Hematopoietic multipotent progenitor cell treated with erythropoietin and hydrocortisone succinate and interleukin-3 and kit ligand, for 17 days (in vitro differentiated cells): ENCODE data around the gene DIAPH3.

Experiments
- DNase-seq: peaks from one replicate; pipeline ENCODE4 v3.0.0-alpha.2; 2015; ENCODE audit warnings: low spot score

The DIAPH3 gene

GRCh38 chr13:59715611-59716010 is 448.1 kb downstream of the DIAPH3 start:
- DNase-seq: no peak

GRCh38 chr13:59710996-59711701 is 452.6 kb downstream of the DIAPH3 start:
- no peak for DNase-seq

DNA sequence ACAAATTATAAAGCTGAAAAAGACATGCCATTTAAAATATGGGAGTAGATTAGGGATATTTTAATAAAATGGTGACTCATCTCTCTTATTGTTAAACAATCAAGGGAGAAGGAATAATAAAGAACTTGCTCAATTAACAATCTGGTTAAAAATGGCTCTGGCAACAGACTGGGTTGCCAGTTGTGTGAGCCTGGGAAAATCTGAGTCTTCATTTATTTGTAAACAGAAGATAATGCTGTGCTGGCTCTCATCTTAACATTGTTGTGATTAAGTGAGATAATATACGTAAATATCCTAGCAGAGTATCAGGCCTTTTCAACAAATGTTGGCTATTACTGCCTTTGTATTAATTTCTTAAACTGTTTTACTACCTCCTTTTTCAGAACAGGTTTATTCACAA is 453.3 kb downstream of the DIAPH3 start:
- no peak for DNase-seq

- no peak for DNase-seq
Measured at GRCh38 chr13:59706101-59706976, 457.4 kb downstream of the DIAPH3 start.

- DNase-seq: no peak
Measured at GRCh38 chr13:59702269-59702668, 461.5 kb downstream of the DIAPH3 start.

DNA sequence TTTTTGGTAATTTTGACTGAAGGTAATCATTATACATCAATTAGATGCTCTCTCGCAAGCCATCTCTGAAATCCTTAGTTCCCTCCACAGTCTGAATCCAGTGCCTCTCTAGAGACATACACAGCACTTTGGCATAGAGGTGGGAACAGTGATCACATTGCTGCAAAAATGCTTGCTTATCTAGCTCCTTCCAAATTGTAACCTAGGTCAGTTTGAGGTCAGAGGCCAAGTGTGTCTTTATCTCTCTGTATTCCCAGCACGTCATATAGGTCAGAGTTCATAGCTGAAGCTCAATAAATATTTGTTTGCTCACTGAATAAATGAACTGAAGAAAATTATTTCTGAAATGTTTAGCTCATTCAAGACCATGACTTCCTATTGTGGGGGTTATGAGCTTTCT is 462.5 kb downstream of the DIAPH3 start:
- DNase-seq: no peak

DNA sequence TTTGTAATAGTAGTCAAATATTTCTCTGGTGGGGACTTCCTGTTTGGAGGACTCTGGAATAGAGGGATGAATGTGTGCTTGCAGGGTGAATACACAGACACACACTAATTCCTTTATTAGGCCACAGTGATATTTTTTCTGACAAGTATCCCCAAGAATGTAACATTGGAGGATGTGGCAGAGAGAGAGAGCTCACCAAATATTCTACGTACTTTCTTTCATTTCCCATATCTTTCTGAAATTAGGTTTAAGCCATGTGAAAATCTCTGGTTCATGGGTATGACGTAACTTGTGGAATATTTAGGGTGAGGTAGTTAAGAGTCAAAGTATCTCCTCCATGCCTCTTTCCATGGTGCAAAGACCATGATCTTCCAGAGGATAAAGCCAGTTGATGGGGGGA is 463.4 kb downstream of the DIAPH3 start:
- no peak for DNase-seq

DNA sequence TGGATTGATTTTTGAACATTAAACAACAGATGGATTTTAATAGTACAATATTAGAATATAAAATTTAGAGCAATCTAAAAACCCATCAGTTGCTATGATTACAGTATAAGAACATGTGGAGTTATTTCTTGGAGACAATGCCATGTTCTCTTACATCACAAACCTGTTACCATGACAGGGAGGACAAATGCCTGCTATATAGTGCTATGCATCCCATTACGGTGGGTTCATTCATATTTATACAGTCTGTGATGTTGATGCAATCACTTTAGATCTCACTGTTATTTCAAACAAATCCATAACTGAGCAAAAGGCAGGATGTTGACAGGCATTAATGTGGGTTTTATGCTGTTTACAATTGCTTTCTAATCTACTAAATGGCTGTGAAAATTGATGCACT is 467.5 kb downstream of the DIAPH3 start:
- no peak for DNase-seq

DNA sequence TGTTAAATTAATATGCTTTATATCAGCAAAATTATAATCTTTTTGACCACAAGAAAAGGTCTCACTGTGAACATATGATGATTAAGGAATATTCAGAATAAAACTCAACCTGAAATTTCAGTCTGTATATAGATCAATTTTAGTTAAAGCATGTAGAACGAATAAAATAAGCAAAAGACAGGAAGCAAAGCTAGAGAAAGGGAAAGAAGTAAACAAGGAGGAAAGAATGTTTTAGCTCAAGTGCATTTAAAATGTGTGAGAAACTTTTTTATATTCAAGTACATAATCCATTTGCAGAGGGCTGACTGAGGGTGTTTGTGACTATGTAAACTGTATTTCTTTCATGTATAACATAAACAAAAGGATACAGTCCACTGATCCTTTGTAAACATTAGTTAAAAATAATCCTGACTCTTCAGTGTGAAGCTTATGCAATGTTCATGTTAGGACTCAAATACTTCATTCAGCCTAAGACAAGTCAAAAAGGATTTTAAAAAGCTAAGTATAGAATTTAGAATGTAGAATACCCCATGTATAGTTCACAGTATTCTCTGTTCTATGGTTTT is 472.1 kb downstream of the DIAPH3 start:
- DNase-seq: no peak

GRCh38 chr13:59690857-59691500 is 472.7 kb downstream of the DIAPH3 start:
- no peak for DNase-seq

GRCh38 chr13:59689057-59689456 is 474.7 kb downstream of the DIAPH3 start:
- DNase-seq: no peak

DNA sequence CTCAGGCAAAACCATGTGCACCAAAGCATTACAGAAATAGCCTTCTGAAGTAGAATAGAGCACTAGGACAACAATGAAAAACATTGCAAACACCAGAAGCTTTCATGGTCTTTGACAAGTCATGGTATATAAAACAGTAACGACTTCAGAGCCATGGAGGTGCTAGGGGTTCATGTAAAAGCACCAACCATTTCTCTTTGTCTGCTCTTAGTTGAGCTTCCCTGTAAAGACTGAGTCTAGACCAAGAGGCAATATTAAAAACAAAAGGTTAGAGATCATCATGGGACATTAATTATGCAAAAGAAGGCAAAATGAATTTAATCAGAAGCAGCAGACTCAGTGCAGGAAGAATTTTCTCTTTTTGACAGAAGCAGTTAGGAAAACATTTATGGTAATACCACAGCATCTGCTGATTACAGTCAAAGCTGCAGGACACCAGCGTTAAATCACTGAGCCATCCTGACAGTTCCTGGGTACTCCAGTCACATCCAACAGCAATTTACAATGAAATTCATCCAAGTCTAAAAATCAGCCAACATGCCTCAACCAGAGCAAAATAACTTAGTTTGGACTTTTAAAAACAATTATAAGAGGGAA is 476.8 kb downstream of the DIAPH3 start:
- no peak for DNase-seq

DNA sequence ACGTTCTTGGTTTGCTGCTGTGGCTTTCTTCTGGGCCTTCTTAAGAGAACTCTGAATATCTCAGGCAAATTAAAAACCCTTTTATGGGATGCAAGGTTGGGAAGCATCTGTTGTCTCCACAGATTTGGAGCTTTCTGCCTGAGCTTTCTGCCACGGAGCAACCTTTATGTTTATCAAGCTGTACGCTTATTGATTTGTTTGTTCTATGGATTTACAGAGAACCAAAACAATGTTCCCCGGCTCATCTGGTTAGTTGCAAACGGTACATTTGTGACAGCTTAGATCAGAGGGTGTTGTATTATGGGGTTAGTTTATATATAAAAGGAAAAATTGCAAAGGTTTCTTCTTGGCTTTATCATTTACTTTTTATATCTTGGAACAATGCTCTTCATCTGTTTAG is 479.6 kb downstream of the DIAPH3 start:
- DNase-seq: no peak

DNA sequence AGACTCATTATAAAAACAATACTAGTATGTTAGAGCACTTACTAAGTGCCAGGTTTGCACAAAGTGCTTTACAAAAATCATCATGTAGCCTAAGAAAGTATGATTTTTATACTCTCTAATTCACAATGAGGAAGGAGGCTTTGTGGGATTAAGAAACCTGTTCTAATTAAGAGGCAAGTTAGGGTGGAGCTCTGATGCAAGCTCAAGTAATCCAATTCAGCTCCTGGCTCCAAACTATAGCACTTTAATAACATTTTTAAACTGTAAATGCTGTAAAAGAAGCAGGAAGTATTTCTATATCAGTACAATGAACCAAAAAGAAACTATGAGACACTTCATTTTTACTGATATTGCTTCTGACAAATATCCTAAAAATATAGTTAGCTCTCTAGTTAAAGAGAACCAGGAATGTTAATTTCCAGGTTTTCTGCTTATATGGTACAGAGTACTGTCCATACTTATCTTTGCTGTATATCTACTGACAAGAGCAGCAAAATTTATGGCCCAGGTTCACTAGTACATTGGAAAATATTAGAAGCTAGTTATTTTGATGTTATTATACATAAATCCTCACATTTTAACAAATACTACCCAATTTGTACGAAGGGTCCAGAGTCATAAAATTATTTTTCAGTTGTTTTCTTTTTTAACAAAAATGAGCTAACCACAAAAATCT is 482.0 kb downstream of the DIAPH3 start:
- DNase-seq: no peak

DNA sequence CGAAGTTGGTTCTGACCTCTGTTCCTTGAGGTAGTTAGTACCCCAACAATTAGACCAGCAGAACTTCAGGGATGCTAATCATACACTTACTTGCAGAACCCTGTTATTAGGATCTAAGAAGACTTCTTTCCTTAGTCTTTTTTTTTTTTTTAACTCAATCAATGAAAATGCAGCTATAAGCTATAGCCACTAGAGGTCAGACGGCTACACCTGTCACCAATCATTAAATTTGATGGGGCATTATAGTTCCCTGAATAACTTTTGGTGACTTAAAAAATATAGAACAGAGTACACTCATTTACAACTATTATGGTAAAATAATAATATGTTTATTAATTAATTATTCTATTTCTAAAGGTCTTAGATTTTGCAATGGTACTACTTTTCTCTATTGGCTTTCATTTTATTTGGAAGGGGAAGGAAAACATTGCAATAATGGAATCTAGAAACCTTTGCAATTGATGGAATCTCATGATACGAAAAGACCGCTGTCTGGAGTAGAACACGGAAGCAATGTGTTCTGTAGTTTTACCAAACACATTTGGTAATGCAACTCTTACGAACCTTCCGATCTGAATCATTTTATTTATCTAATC is 483.2 kb downstream of the DIAPH3 start:
- DNase-seq: no peak

DNA sequence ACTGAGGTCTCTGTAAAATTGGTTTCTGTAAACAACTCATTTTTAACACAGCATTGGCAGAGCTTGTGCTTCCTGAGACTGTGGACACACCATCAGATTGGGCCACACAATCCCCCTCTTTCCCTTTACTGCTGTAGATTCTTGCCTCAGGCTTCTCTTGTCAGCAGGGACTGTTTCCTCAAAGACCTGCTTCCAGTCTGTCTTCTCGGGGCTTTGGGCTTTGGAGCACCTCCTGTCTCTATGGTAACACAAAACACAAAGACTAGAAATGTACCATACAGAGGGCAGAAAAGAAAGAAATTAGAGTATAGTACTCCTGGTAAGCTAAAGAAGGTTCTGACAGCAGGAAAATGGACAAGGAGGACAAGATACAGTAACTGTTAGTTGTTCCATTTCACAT is 484.5 kb downstream of the DIAPH3 start:
- no peak for DNase-seq

- no peak for DNase-seq
Measured at GRCh38 chr13:59677966-59678814, 485.5 kb downstream of the DIAPH3 start.

GRCh38 chr13:59677430-59677829 is 486.3 kb downstream of the DIAPH3 start:
- no peak for DNase-seq

- DNase-seq: no peak
Measured at GRCh38 chr13:59674616-59675015, 489.1 kb downstream of the DIAPH3 start.

GRCh38 chr13:59673286-59673685 is 490.4 kb downstream of the DIAPH3 start:
- DNase-seq: no peak
